SK-N-MC (cell line): ENCODE results near the gene BEND6.

Experiments used
- EZH2 ChIP-seq: fragments of 200-600 bp; sonication (generic); IDR thresholded peaks from one replicate; pipeline ENCODE4 v1.6.1; 2017; ENCODE audit warnings: antibody characterized with exemption
- FOXP2 ChIP-seq: optimal IDR thresholded peaks from 2 replicates; pipeline ENCODE3; 2011; ENCODE audit warnings: mild to moderate bottlenecking, moderate library complexity; ENCODE audit not compliant: insufficient read depth; ENCODE audit errors: extremely low read length, control extremely low read depth
- POLR2AphosphoS5 ChIP-seq: IDR thresholded peaks from 2 replicates; pipeline ENCODE4 v1.6.1; 2012; ENCODE audit warnings: mild to moderate bottlenecking, low read depth, low read length, borderline replicate concordance

DNA sequence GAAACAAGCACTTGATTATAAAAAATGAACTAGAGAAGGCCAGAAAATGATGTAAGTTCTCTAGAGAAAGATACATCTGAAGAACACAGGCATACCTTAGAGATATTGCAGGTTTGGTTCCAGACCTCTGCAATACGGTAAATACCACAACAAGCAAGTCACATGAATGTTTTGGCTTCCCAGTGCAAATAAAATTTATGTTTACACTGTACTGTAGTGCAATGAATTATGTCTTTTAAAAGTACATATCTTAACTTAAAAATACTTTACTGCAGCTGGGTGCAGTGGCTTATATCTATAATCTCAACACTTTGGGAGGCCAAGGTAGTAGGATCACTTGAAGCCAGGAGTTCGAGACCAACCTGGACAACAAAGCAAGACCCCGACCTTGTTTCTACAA lies 80.6 kb downstream of the BEND6 start:
- TF ChIP-seq POLR2AphosphoS5 (no peak), EZH2 (no peak), FOXP2 (no peak)
